Measurements from ENCODE around the gene GPX4. TPM values are rescaled to one million over a fixed set of nuclear protein-coding genes. Genes with fewer than 3 reads are reported as not detected.

The GPX4 gene
- total and polyA plus RNA-seq, 2 donors (not counting 1 experiment from before 2014, with no cell fraction given) = 213 to 317 TPM

- no peaks in the 10 kb centered on the region for H3K9me3 Mint-ChIP-seq (ENCODE audit: insufficient read depth)
- DNase-seq = no peak
- CTCF ChIA-PET = interaction anchor here (2.9 kb wide), 1 partner anchor 9 kb away, joined by 7 read pairs; no protein-coding TSS in a partner anchor
- WGBS (ENCODE audit: insufficient coverage) = 97% methylated on average over 45 of the region's 63 CpGs
- Histone ChIP-seq H3K4me1 (ENCODE audit: control insufficient read depth in 2 of 2, insufficient read depth in 2 of 2, low read length in 2 of 2) (no peaks in the 10 kb centered on the region), H3K36me3 (replicated peaks in 1 of 2; ENCODE audit: control extremely low read depth in 1 of 2, control insufficient read depth in 1 of 2, extremely low read depth in 1 of 2, insufficient read depth in 2 of 2, low read length in 1 of 2) (peaks cover 1 to 74% of the 10 kb centered on the region in 2 experiments), H3K9ac (ENCODE audit: low read length) (no peak overlapping the region), H3K79me2 (ENCODE audit: control insufficient read depth, insufficient read depth, low read length) (peaks cover 52% of the 10 kb centered on the region), H3K4me3 (ENCODE audit: control extremely low read depth in 1 of 5, extremely low read depth in 1 of 5, insufficient read depth in 1 of 5, low read depth in 2 of 5, low read length in 4 of 5) (no peak overlapping the region), H3K4me2 (replicated peaks; ENCODE audit: low read depth, low read length, poor library complexity, severe bottlenecking) (no peak overlapping the region), H4K20me1 (ENCODE audit: control insufficient read depth, insufficient read depth, low read length, poor library complexity, severe bottlenecking) (peaks cover 50% of the 10 kb centered on the region), H2AFZ (ENCODE audit: insufficient read depth, low read depth, low read length, poor library complexity, severe bottlenecking) (no peak overlapping the region), H3K27me3 (replicated peaks in 1 of 4; ENCODE audit: control extremely low read depth in 1 of 4, control insufficient read depth in 3 of 4, insufficient read depth in 4 of 4, low read length in 3 of 4) (no peaks in the 10 kb centered on the region), H3K27ac (ENCODE audit: low read length in 2 of 2) (no peak overlapping the region), H3K9me3 (ENCODE audit: control extremely low read depth in 1 of 3, control insufficient read depth in 2 of 3, insufficient read depth in 1 of 3, low read length in 2 of 3) (no peaks in the 10 kb centered on the region)
- H3K4me1 Mint-ChIP-seq = no peaks in the 10 kb centered on the region
- TF ChIP-seq EZH2 (IDR thresholded peaks at IDR 0.05; ENCODE audit: borderline replicate concordance, insufficient read depth, low read depth, low read length, poor library complexity, severe bottlenecking) = no peak
- TF ChIP-seq, protein P1, sequence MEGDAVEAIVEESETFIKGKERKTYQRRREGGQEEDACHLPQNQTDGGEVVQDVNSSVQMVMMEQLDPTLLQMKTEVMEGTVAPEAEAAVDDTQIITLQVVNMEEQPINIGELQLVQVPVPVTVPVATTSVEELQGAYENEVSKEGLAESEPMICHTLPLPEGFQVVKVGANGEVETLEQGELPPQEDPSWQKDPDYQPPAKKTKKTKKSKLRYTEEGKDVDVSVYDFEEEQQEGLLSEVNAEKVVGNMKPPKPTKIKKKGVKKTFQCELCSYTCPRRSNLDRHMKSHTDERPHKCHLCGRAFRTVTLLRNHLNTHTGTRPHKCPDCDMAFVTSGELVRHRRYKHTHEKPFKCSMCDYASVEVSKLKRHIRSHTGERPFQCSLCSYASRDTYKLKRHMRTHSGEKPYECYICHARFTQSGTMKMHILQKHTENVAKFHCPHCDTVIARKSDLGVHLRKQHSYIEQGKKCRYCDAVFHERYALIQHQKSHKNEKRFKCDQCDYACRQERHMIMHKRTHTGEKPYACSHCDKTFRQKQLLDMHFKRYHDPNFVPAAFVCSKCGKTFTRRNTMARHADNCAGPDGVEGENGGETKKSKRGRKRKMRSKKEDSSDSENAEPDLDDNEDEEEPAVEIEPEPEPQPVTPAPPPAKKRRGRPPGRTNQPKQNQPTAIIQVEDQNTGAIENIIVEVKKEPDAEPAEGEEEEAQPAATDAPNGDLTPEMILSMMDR (IDR thresholded peaks at IDR 0.05) = no peak
- POLR2A ChIA-PET = no interaction called here
- ATAC-seq (ENCODE audit: low read depth) = no peak
- no peak overlapping the region for H3K4me3 Mint-ChIP-seq
- H3K27ac Mint-ChIP-seq = no peak overlapping the region
- no peaks in the 10 kb centered on the region for H3K27me3 Mint-ChIP-seq
- intact Hi-C loops (cut with micrococcal nuclease) = no loop called here
These were observed 18.5 kb downstream of the GPX4 start for GRCh38 chr19:1122021-1122971.

DNA sequence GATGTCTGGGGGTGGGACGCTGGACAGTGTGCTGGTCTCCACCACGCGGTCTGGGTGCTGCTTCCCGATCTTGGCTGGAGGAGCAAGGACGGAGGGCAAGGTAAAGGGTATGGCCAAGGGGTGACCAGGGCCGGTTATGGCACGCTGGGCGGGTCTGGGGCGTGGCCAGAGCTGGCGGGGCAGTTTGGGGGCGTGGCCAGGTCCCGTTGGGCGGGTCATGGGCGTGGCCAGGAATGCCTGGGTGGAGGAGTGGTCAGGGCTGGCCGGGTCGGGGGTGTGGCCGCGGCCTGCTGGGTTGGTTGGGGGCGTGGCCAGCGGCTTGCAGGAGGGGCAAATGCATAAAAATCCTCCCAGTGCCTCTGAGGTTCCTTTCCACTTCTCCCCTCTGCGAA, 19.2 kb downstream of the GPX4 start:
- Histone ChIP-seq H3K27me3 (replicated peaks in 1 of 4; ENCODE audit: control extremely low read depth in 1 of 4, control insufficient read depth in 3 of 4, insufficient read depth in 4 of 4, low read length in 3 of 4) (no peaks in the 10 kb centered on the region), H2AFZ (ENCODE audit: insufficient read depth, low read depth, low read length, poor library complexity, severe bottlenecking) (no peak overlapping the region), H3K79me2 (ENCODE audit: control insufficient read depth, insufficient read depth, low read length) (peaks cover 55% of the 10 kb centered on the region), H3K9ac (ENCODE audit: low read length) (no peak overlapping the region), H3K4me1 (ENCODE audit: control insufficient read depth in 2 of 2, insufficient read depth in 2 of 2, low read length in 2 of 2) (no peaks in the 10 kb centered on the region), H3K27ac (ENCODE audit: low read length in 2 of 2) (no peak overlapping the region), H3K4me2 (replicated peaks; ENCODE audit: low read depth, low read length, poor library complexity, severe bottlenecking) (no peak overlapping the region), H3K36me3 (replicated peaks in 1 of 2; ENCODE audit: control extremely low read depth in 1 of 2, control insufficient read depth in 1 of 2, extremely low read depth in 1 of 2, insufficient read depth in 2 of 2, low read length in 1 of 2) (peaks cover 1 to 72% of the 10 kb centered on the region in 2 experiments), H3K9me3 (ENCODE audit: control extremely low read depth in 1 of 3, control insufficient read depth in 2 of 3, insufficient read depth in 1 of 3, low read length in 2 of 3) (no peaks in the 10 kb centered on the region), H3K4me3 (ENCODE audit: control extremely low read depth in 1 of 5, extremely low read depth in 1 of 5, insufficient read depth in 1 of 5, low read depth in 2 of 5, low read length in 4 of 5) (no peak overlapping the region), H4K20me1 (ENCODE audit: control insufficient read depth, insufficient read depth, low read length, poor library complexity, severe bottlenecking) (peaks cover 56% of the 10 kb centered on the region)
- Mint-ChIP-seq H3K27me3 (no peaks in the 10 kb centered on the region), H3K27ac (no peak overlapping the region), H3K4me3 (no peak overlapping the region), H3K4me1 (no peaks in the 10 kb centered on the region), H3K9me3 (ENCODE audit: insufficient read depth) (no peaks in the 10 kb centered on the region)
- ChIA-PET POLR2A (no interaction called here), CTCF (interaction anchor here (1.1 to 2.9 kb wide), 2 partner anchors 9 to 118 kb away, joined by 3 to 7 read pairs; no protein-coding TSS in a partner anchor)
- TF ChIP-seq, protein P1 (IDR thresholded peaks at IDR 0.05) = no peak
- TF ChIP-seq EZH2 (IDR thresholded peaks at IDR 0.05; ENCODE audit: borderline replicate concordance, insufficient read depth, low read depth, low read length, poor library complexity, severe bottlenecking) = no peak
- 79% methylated on average over 21 of the region's 21 CpGs for WGBS (ENCODE audit: insufficient coverage)
- ATAC-seq (ENCODE audit: low read depth) = peak; percentile 74
- intact Hi-C loops (cut with micrococcal nuclease) = no loop called here
- peak; percentile 53 for DNase-seq
